Measurements from ENCODE around the gene F2RL2. TPM values are rescaled to one million over a fixed set of nuclear protein-coding genes. Genes with fewer than 3 reads are reported as not detected.

The F2RL2 gene
- total and polyA plus RNA-seq, 10 of the 15 experiments (the other 5 are each of a cell fraction or from before 2014, with no cell fraction given), result 0.03 to 0.24 (median 0.08) TPM; not detected in 5

- TF ChIP-seq E4F1 (IDR thresholded peaks at IDR 0.05; ENCODE audit: borderline replicate concordance, partially characterized antibody), result no peak
- TF ChIP-seq NR2C1 (IDR thresholded peaks at IDR 0.05), result no peak
- TF ChIP-seq ZNF24 (IDR thresholded peaks at IDR 0.05), result no peak
- peak; percentile 38; the same call in 1 of the 2 replicates for TF ChIP-seq FOXM1 (IDR thresholded peaks at IDR 0.05; ENCODE audit: low read depth, low read length)
- peak; percentile 58 to 72 (median 71); a peak in 5 of 6 replicates for TF ChIP-seq CTCF (IDR thresholded peaks at IDR 0.05 in 2 of 3, conservative IDR thresholded peaks at IDR 0.05 in 1 of 3; ENCODE audit: control insufficient read depth in 2 of 3, extremely low read depth in 1 of 3, insufficient read depth in 1 of 3, low read depth in 3 of 3, low read length in 3 of 3)
- no peak for TF ChIP-seq EP300 (IDR thresholded peaks at IDR 0.05; ENCODE audit: borderline replicate concordance in 1 of 2, control insufficient read depth in 1 of 2, low read depth in 2 of 2, low read length in 2 of 2)
- no peak for TF ChIP-seq JUNB (IDR thresholded peaks at IDR 0.05)
- 0 out of 2 replicates have a peak, but pooled peaks have one; percentile 41 for TF ChIP-seq STAT3 (IDR thresholded peaks at IDR 0.05; ENCODE audit: low read depth, low read length)
- no peak for TF ChIP-seq NFYA (IDR thresholded peaks at IDR 0.05; ENCODE audit: borderline replicate concordance, low read depth, low read length)
- peak; percentile 94 for TF ChIP-seq RAD21 (IDR thresholded peaks at IDR 0.05; ENCODE audit: insufficient read depth, low read depth, low read length)
- no peak for TF ChIP-seq EGR1 (IDR thresholded peaks at IDR 0.05; ENCODE audit: borderline replicate concordance in 1 of 2, low read depth in 2 of 2, low read length in 2 of 2)
- 0 out of 2 replicates have a peak, but pooled peaks have one; percentile 52 for TF ChIP-seq YY1 (IDR thresholded peaks at IDR 0.05; ENCODE audit: low read depth, low read length)
- no peak for TF ChIP-seq E2F4 (IDR thresholded peaks at IDR 0.05; ENCODE audit: low read depth, low read length)
- TF ChIP-seq SRF (IDR thresholded peaks at IDR 0.05; ENCODE audit: low read depth in 2 of 2, low read length in 2 of 2), result no peak
- no peak for TF ChIP-seq MTA2 (IDR thresholded peaks at IDR 0.05; ENCODE audit: low read depth)
- TF ChIP-seq BCL11A (IDR thresholded peaks at IDR 0.05; ENCODE audit: low read depth, low read length), result no peak
- no peak for TF ChIP-seq FOXK2 (IDR thresholded peaks at IDR 0.05)
- TF ChIP-seq CEBPB (IDR thresholded peaks at IDR 0.05; ENCODE audit: borderline replicate concordance in 1 of 2, low read depth in 2 of 2, low read length in 2 of 2), result no peak
- no peak for TF ChIP-seq NKRF (conservative IDR thresholded peaks at IDR 0.05)
- no peak for TF ChIP-seq FOS (IDR thresholded peaks at IDR 0.05; ENCODE audit: borderline replicate concordance, extremely low read depth, insufficient read length)
- peak; percentile 9; the same call in 1 of the 2 replicates for TF ChIP-seq RUNX3 (IDR thresholded peaks at IDR 0.05; ENCODE audit: low read length)
These were observed 21.7 kb downstream of the F2RL2 start (continued) for GRCh38 chr5:76601470-76601869.
